ENCODE measurements around the gene ARRDC2. TPM values are rescaled to one million over a fixed set of nuclear protein-coding genes. Genes with fewer than 3 reads are reported as not detected.
"Not testable (repeated sequence)": the region's sequence is repeated elsewhere in the genome, so short reads cannot be mapped to it uniquely, and the experiment has no call there.

Gene ARRDC2
- total and polyA plus RNA-seq, 2 donors from 2014 or later: 20.8 to 68.4 TPM

- Histone ChIP-seq H3K9ac (ENCODE audit: low read length in 3 of 3) (peak overlapping the region in 1 of 3 donors; percentile 69), H3K27ac (ENCODE audit: low read depth in 2 of 2, low read length in 2 of 2) (peak overlapping the region; percentile 63 to 80), H3K27me3 (ENCODE audit: control insufficient read depth, insufficient read depth, low read length) (no peaks in the 10 kb centered on the region), H3K4me1 (ENCODE audit: control insufficient read depth in 2 of 3, insufficient read depth in 2 of 3, low read depth in 1 of 3, low read length in 3 of 3) (no peaks in the 10 kb centered on the region), H3K4me3 (ENCODE audit: low read length in 3 of 3) (peak overlapping the region in 2 of 3 donors; percentile 55 to 59), H3K36me3 (ENCODE audit: control insufficient read depth in 2 of 3, insufficient read depth in 3 of 3, low read length in 3 of 3) (no peaks in the 10 kb centered on the region), H3K9me3 (ENCODE audit: control insufficient read depth in 2 of 3, insufficient read depth in 1 of 3, low read length in 3 of 3) (no peaks in the 10 kb centered on the region)
- no peak for FAIRE-seq
- intact Hi-C loops (cut with DNase I): no loop called here
- peak; percentile 62 to 98 (median 79) for DNase-seq
- no peak for TF ChIP-seq CTCF (IDR thresholded peaks at IDR 0.05; ENCODE audit: borderline replicate concordance, extremely low read depth, insufficient read depth)
Measured at GRCh38 chr19:18000915-18001776, 6.8 kb upstream of the ARRDC2 start.

- Histone ChIP-seq H3K36me3 (ENCODE audit: control insufficient read depth in 2 of 3, insufficient read depth in 3 of 3, low read length in 3 of 3) (no peaks in the 10 kb centered on the region), H3K4me3 (ENCODE audit: low read length in 3 of 3) (peak overlapping the region in 2 of 3 donors; percentile 55 to 59), H3K9ac (ENCODE audit: low read length in 3 of 3) (peak overlapping the region in 2 of 3 donors; percentile 69 to 73), H3K27ac (ENCODE audit: low read depth in 2 of 2, low read length in 2 of 2) (peak overlapping the region; percentile 51 to 80), H3K27me3 (ENCODE audit: control insufficient read depth, insufficient read depth, low read length) (no peaks in the 10 kb centered on the region), H3K9me3 (ENCODE audit: control insufficient read depth in 2 of 3, insufficient read depth in 1 of 3, low read length in 3 of 3) (no peaks in the 10 kb centered on the region), H3K4me1 (ENCODE audit: control insufficient read depth in 2 of 3, insufficient read depth in 2 of 3, low read depth in 1 of 3, low read length in 3 of 3) (peaks cover 0 to 3% (median 0%) of the 10 kb centered on the region in 3 donors)
- intact Hi-C loops (cut with DNase I): no loop called here
- DNase-seq (peak in 1 of 5 donors; percentile 65), FAIRE-seq (no peak)
- no peak for TF ChIP-seq CTCF (IDR thresholded peaks at IDR 0.05; ENCODE audit: borderline replicate concordance, extremely low read depth, insufficient read depth)
Measured at GRCh38 chr19:18001777-18002345, 6.1 kb upstream of the ARRDC2 start.

GRCh38 chr19:18002347-18002850 is 5.6 kb upstream of the ARRDC2 start:
- intact Hi-C loops (cut with DNase I): no loop called here
- TF ChIP-seq CTCF (IDR thresholded peaks at IDR 0.05; ENCODE audit: borderline replicate concordance, extremely low read depth, insufficient read depth): no peak
- DNase-seq: no peak
- H3K9me3 ChIP-seq (ENCODE audit: control insufficient read depth in 2 of 3, insufficient read depth in 1 of 3, low read length in 3 of 3): no peaks in the 10 kb centered on the region
- FAIRE-seq: no peak
- H3K4me1 ChIP-seq (ENCODE audit: control insufficient read depth in 2 of 3, insufficient read depth in 2 of 3, low read depth in 1 of 3, low read length in 3 of 3): peaks cover 0 to 4% (median under 1%) of the 10 kb centered on the region in 3 donors
- peak overlapping the region in 1 of 2 donors; percentile 80 for H3K27ac ChIP-seq (ENCODE audit: low read depth in 2 of 2, low read length in 2 of 2)
- H3K36me3 ChIP-seq (ENCODE audit: control insufficient read depth in 2 of 3, insufficient read depth in 3 of 3, low read length in 3 of 3): no peaks in the 10 kb centered on the region
- peak overlapping the region in 2 of 3 donors; percentile 69 to 73 for H3K9ac ChIP-seq (ENCODE audit: low read length in 3 of 3)
- H3K4me3 ChIP-seq (ENCODE audit: low read length in 3 of 3): peak overlapping the region in 1 of 3 donors; percentile 59
- no peaks in the 10 kb centered on the region for H3K27me3 ChIP-seq (ENCODE audit: control insufficient read depth, insufficient read depth, low read length)

GRCh38 chr19:18005750-18006149 is 2.2 kb upstream of the ARRDC2 start:
- H3K9me3 ChIP-seq (ENCODE audit: control insufficient read depth in 2 of 3, insufficient read depth in 1 of 3, low read length in 3 of 3); H3K4me3 ChIP-seq (ENCODE audit: low read length in 3 of 3); H3K27ac ChIP-seq (ENCODE audit: low read depth in 2 of 2, low read length in 2 of 2); H3K27me3 ChIP-seq (ENCODE audit: control insufficient read depth, insufficient read depth, low read length); H3K9ac ChIP-seq (ENCODE audit: low read length in 3 of 3); DNase-seq; H3K36me3 ChIP-seq (ENCODE audit: control insufficient read depth in 2 of 3, insufficient read depth in 3 of 3, low read length in 3 of 3); FAIRE-seq: not testable (repeated sequence)
- H3K4me1 ChIP-seq (ENCODE audit: control insufficient read depth in 2 of 3, insufficient read depth in 2 of 3, low read depth in 1 of 3, low read length in 3 of 3): peaks cover 0 to 16% (median 5%) of the 10 kb centered on the region in 3 donors
- intact Hi-C loops (cut with DNase I): loop anchor here (5.0 kb wide), 1 partner anchor 52 kb away; no protein-coding TSS in a partner anchor

Measured in kidney (tissue), 14 donors.